ENCODE measurements around the gene HORMAD1. TPM values are rescaled to one million over a fixed set of nuclear protein-coding genes. Genes with fewer than 3 reads are reported as not detected.
"Not testable (repeated sequence)": the region's sequence is repeated elsewhere in the genome, so short reads cannot be mapped to it uniquely, and the experiment has no call there.

The HORMAD1 gene
- total and polyA plus RNA-seq, 7 donors: 0.32 to 0.69 TPM; not detected in 5

GRCh38 chr1:150660584-150660983, 60.1 kb downstream of the HORMAD1 start:
- Histone ChIP-seq H3K9me3 (no peaks in the 10 kb centered on the region), H3K27me3 (no peaks in the 10 kb centered on the region), H3K27ac (no peak overlapping the region), H3K4me3 (no peak overlapping the region), H3K36me3 (peaks cover 0 to 51% (median 21%) of the 10 kb centered on the region in 4 donors), H3K4me1 (no peaks in the 10 kb centered on the region)
- intact Hi-C loops (cut with DNase I): no loop called here
- no peak for DNase-seq
- 88 to 100% methylated on average over 4 of the region's 4 CpGs for WGBS, 2 donors
- no peak for TF ChIP-seq POLR2A (IDR thresholded peaks at IDR 0.05)
- no peak for TF ChIP-seq EP300 (IDR thresholded peaks at IDR 0.05)
- no peak for TF ChIP-seq POLR2AphosphoS5 (IDR thresholded peaks at IDR 0.05)
- TF ChIP-seq CTCF (IDR thresholded peaks at IDR 0.05): no peak

- intact Hi-C loops (cut with DNase I); H3K27ac ChIP-seq; H3K9me3 ChIP-seq; H3K4me1 ChIP-seq; H3K4me3 ChIP-seq; H3K27me3 ChIP-seq; DNase-seq: not testable (repeated sequence)
- WGBS, 2 donors: 81 to 91% methylated on average over 4 of the region's 4 CpGs
- H3K36me3 ChIP-seq: peaks cover 0 to 39% (median 18%) of the 10 kb centered on the region in 4 donors
Observed at GRCh38 chr1:150657064-150657463, 63.6 kb downstream of the HORMAD1 start.

- H3K4me1 ChIP-seq; H3K4me3 ChIP-seq; DNase-seq; H3K27me3 ChIP-seq; H3K27ac ChIP-seq; H3K9me3 ChIP-seq; intact Hi-C loops (cut with DNase I): not testable (repeated sequence)
- H3K36me3 ChIP-seq: peaks cover 0 to 24% (median 9%) of the 10 kb centered on the region in 4 donors
- WGBS, 2 donors: 95% methylated on average over 10 of the region's 10 CpGs
Observed at GRCh38 chr1:150654635-150655034, 66.1 kb downstream of the HORMAD1 start.

DNA sequence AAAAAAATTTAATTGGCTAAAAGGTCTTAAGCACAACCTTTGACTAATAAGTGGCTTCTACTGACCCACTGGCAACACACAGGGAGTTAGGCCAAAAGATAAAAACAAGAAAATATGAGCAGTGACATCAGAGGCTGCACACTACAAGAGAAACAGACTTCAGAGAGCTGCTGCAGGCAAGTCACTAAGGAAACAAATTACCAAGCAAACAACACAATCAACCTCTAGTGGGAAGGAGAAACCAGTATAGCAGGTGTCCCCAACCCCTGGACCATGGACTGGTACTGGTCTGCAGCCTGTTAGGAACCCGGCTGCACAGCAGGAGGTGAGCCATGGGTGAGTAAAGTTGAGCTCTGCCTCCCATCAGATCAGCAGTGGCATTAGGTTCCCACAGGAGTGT, 70.5 kb downstream of the HORMAD1 start:
- no peak overlapping the region for H3K27ac ChIP-seq

GRCh38 chr1:150649441-150650075, 71.1 kb downstream of the HORMAD1 start:
- Histone ChIP-seq H3K4me1 (no peaks in the 10 kb centered on the region), H3K27ac (no peak overlapping the region), H3K27me3 (no peaks in the 10 kb centered on the region), H3K36me3 (peaks cover 9 to 57% (median 21%) of the 10 kb centered on the region in 4 donors), H3K9me3 (no peaks in the 10 kb centered on the region), H3K4me3 (no peak overlapping the region)
- no peak for DNase-seq
- TF ChIP-seq POLR2AphosphoS5 (IDR thresholded peaks at IDR 0.05): no peak
- TF ChIP-seq POLR2A (IDR thresholded peaks at IDR 0.05): no peak
- TF ChIP-seq CTCF (IDR thresholded peaks at IDR 0.05): no peak
- no peak for TF ChIP-seq EP300 (IDR thresholded peaks at IDR 0.05)
- WGBS, 2 donors: 41 to 79% methylated on average over 5 of the region's 5 CpGs
- intact Hi-C loops (cut with DNase I): no loop called here

More for the DNA sequence above, 70.5 kb downstream of the HORMAD1 start:
- Histone ChIP-seq H3K36me3 (peaks cover 9 to 54% (median 21%) of the 10 kb centered on the region in 4 donors), H3K27me3 (no peaks in the 10 kb centered on the region), H3K9me3 (no peaks in the 10 kb centered on the region), H3K4me1 (no peaks in the 10 kb centered on the region), H3K4me3 (no peak overlapping the region)
- TF ChIP-seq POLR2AphosphoS5 (IDR thresholded peaks at IDR 0.05): no peak
- no peak for TF ChIP-seq EP300 (IDR thresholded peaks at IDR 0.05)
- no peak for TF ChIP-seq CTCF (IDR thresholded peaks at IDR 0.05)
- no peak for TF ChIP-seq POLR2A (IDR thresholded peaks at IDR 0.05)
- WGBS, 2 donors: 28 to 66% methylated on average over 1 of the region's 1 CpG
- intact Hi-C loops (cut with DNase I): no loop called here
- no peak for DNase-seq

Small RNA genes within 50 kb of the gene (small RNA-seq; reads per million reads assigned to genes)
- gene RNU6-1042P: 0 reads per million in 3 donors

Other genes starting within 250 kb of the HORMAD1 start
- gene TARS2, start 233.5 kb downstream of the HORMAD1 start, total RNA-seq: 10 to 100 TPM in 2 of 4 donors, 1 to 10 TPM in 2; 8.1 to 13.3 (median 10.4) TPM
- 10 to 100 TPM in 1 of 3 donors, 1 to 10 TPM in 2; 4.6 to 16.9 (median 6.0) TPM for gene TARS2, start 233.5 kb downstream of the HORMAD1 start, polyA plus RNA-seq
- 10 to 100 TPM in 3 of 4 donors, 1 to 10 TPM in 1; 9.2 to 23.8 (median 13.8) TPM for gene ECM1, start 212.8 kb downstream of the HORMAD1 start, total RNA-seq
- gene ECM1, start 212.8 kb downstream of the HORMAD1 start, polyA plus RNA-seq: 1 to 10 TPM; 2.1 to 8.7 (median 3.0) TPM
- gene FALEC, start 205.1 kb downstream of the HORMAD1 start, total RNA-seq: not detected
- under 1 TPM in 1 of 3 donors, not detected in 2; 0.35 TPM for gene FALEC, start 205.1 kb downstream of the HORMAD1 start, polyA plus RNA-seq
- 10 to 100 TPM; 14.6 to 36.0 (median 24.3) TPM for gene ADAMTSL4, start 171.5 kb downstream of the HORMAD1 start, total RNA-seq
- 10 to 100 TPM in 1 of 3 donors, 1 to 10 TPM in 2; 2.1 to 14.0 (median 4.8) TPM for gene ADAMTSL4, start 171.5 kb downstream of the HORMAD1 start, polyA plus RNA-seq
- gene MCL1, start 141.3 kb downstream of the HORMAD1 start, total RNA-seq: 100 to 1,000 TPM; 159 to 352 (median 212) TPM
- gene MCL1, start 141.3 kb downstream of the HORMAD1 start, polyA plus RNA-seq: 100 to 1,000 TPM; 119 to 194 (median 153) TPM
- gene ENSA, start 91.3 kb downstream of the HORMAD1 start, total RNA-seq: 100 to 1,000 TPM; 114 to 150 (median 129) TPM
- 100 to 1,000 TPM; 181 to 242 (median 217) TPM for gene ENSA, start 91.3 kb downstream of the HORMAD1 start, polyA plus RNA-seq
- gene GOLPH3L, start 23.7 kb downstream of the HORMAD1 start, total RNA-seq: 10 to 100 TPM; 18.1 to 27.2 (median 20.7) TPM
- 10 to 100 TPM; 26.5 to 66.6 (median 49.9) TPM for gene GOLPH3L, start 23.7 kb downstream of the HORMAD1 start, polyA plus RNA-seq
- gene CTSS, start 44.9 kb upstream of the HORMAD1 start, total RNA-seq: 10 to 100 TPM; 16.3 to 63.3 (median 44.6) TPM
- 100 to 1,000 TPM in 2 of 3 donors, 10 to 100 TPM in 1; 69.7 to 267 (median 264) TPM for gene CTSS, start 44.9 kb upstream of the HORMAD1 start, polyA plus RNA-seq
- gene CTSK, start 87.4 kb upstream of the HORMAD1 start, total RNA-seq: 100 to 1,000 TPM in 1 of 4 donors, 10 to 100 TPM in 3; 33.5 to 114 (median 82.7) TPM
- gene CTSK, start 87.4 kb upstream of the HORMAD1 start, polyA plus RNA-seq: 10 to 100 TPM in 2 of 3 donors, 1 to 10 TPM in 1; 7.6 to 66.3 (median 56.5) TPM
- gene ARNT, start 155.7 kb upstream of the HORMAD1 start, total RNA-seq: 10 to 100 TPM; 39.9 to 64.8 (median 56.6) TPM
- gene ARNT, start 155.7 kb upstream of the HORMAD1 start, polyA plus RNA-seq: 10 to 100 TPM; 19.1 to 22.8 (median 21.5) TPM
- not detected for gene CTXND2, start 166.2 kb upstream of the HORMAD1 start, total RNA-seq
- gene CTXND2, start 166.2 kb upstream of the HORMAD1 start, polyA plus RNA-seq: not detected
- 10 to 100 TPM; 23.9 to 36.0 (median 30.3) TPM for gene SETDB1, start 205.5 kb upstream of the HORMAD1 start, total RNA-seq
- 10 to 100 TPM in 1 of 3 donors, 1 to 10 TPM in 2; 5.5 to 24.5 (median 9.0) TPM for gene SETDB1, start 205.5 kb upstream of the HORMAD1 start, polyA plus RNA-seq

Data from sigmoid colon (tissue), 7 donors.